Mesodermal cell (in vitro differentiated cells): ENCODE measurements around the gene PLEKHA7.
"Not testable (repeated sequence)": the region's sequence is repeated elsewhere in the genome, so short reads cannot be mapped to it uniquely, and the experiment has no call there.

Experiments used
- H3K27ac ChIP-seq: 2 replicates; pipeline ENCODE4 v1.7.0; 2013; ENCODE audit warnings: mild to moderate bottlenecking, low read depth, low read length, moderate library complexity; ENCODE audit not compliant: severe bottlenecking
- H3K36me3 ChIP-seq: 2 replicates; pipeline ENCODE4 v1.7.1; 2013; ENCODE audit warnings: mild to moderate bottlenecking, low read length, moderate library complexity; ENCODE audit not compliant: control insufficient read depth, insufficient read depth
- H3K4me1 ChIP-seq: one replicate; pipeline ENCODE4 v1.7.1; 2013; ENCODE audit warnings: mild to moderate bottlenecking, low read length; ENCODE audit not compliant: insufficient read depth, control insufficient read depth, poor library complexity, severe bottlenecking
- H3K4me3 ChIP-seq: 2 replicates; pipeline ENCODE4 v1.7.0; 2013; ENCODE audit warnings: low read length, control low read depth, mild to moderate bottlenecking; ENCODE audit not compliant: insufficient read depth, poor library complexity, severe bottlenecking; ENCODE audit errors: extremely low read depth
- H3K9me3 ChIP-seq: 2 replicates; pipeline ENCODE4 v1.7.1; 2013; ENCODE audit warnings: mild to moderate bottlenecking, low read length, moderate library complexity; ENCODE audit not compliant: control insufficient read depth
- WGBS, 2 experiments: methylation state at CpG; one replicate each; pipeline ENCODE4 v1.1.5; 2013; ENCODE audit warnings: missing lambda C conversion rate in 2 of 2; ENCODE audit not compliant: insufficient coverage in 2 of 2; 5-methylcytosine and 5-hydroxymethylcytosine counted together

The PLEKHA7 gene

GRCh38 chr11:16905375-16905774, 108.8 kb downstream of the PLEKHA7 start:
- Histone ChIP-seq H3K27ac (no peak overlapping the region), H3K36me3 (no peaks in the 10 kb centered on the region), H3K4me3 (no peak overlapping the region), H3K9me3 (no peaks in the 10 kb centered on the region), H3K4me1 (peaks cover 4% of the 10 kb centered on the region)
- no CpG with 5 or more reads among the region's 1 CpG for WGBS, 2 experiments

- 100% methylated on average over 1 of the region's 2 CpGs for WGBS, 2 experiments
- H3K9me3 ChIP-seq, H3K36me3 ChIP-seq, H3K4me3 ChIP-seq, H3K4me1 ChIP-seq, H3K27ac ChIP-seq: not testable (repeated sequence)
These were observed 109.5 kb downstream of the PLEKHA7 start for GRCh38 chr11:16904761-16905160.

- no peak overlapping the region for H3K27ac ChIP-seq
- 40% methylated on average over 1 of the region's 2 CpGs; no CpG with 5 or more reads in 1 of the 2 experiments for WGBS, 2 experiments
These were observed 111.3 kb downstream of the PLEKHA7 start for GRCh38 chr11:16902781-16903378.

GRCh38 chr11:16902182-16902581, 112.0 kb downstream of the PLEKHA7 start:
- WGBS, 2 experiments: 87 to 89% methylated on average over 4 of the region's 6 CpGs
- Histone ChIP-seq H3K27ac (no peak overlapping the region), H3K36me3 (no peaks in the 10 kb centered on the region), H3K4me1 (peaks cover 4% of the 10 kb centered on the region), H3K9me3 (no peaks in the 10 kb centered on the region), H3K4me3 (no peak overlapping the region)

More at GRCh38 chr11:16902781-16903378, 111.3 kb downstream of the PLEKHA7 start:
- Histone ChIP-seq H3K4me1 (peaks cover 4% of the 10 kb centered on the region), H3K36me3 (no peaks in the 10 kb centered on the region), H3K9me3 (no peaks in the 10 kb centered on the region), H3K4me3 (no peak overlapping the region)

GRCh38 chr11:16900491-16900890, 113.7 kb downstream of the PLEKHA7 start:
- Histone ChIP-seq H3K27ac (no peak overlapping the region), H3K4me1 (peaks cover 4% of the 10 kb centered on the region), H3K4me3 (no peak overlapping the region), H3K36me3 (no peaks in the 10 kb centered on the region), H3K9me3 (no peaks in the 10 kb centered on the region)

- H3K4me1 ChIP-seq: peaks cover 4% of the 10 kb centered on the region
- no peaks in the 10 kb centered on the region for H3K36me3 ChIP-seq
- H3K27ac ChIP-seq: no peak overlapping the region
- no peaks in the 10 kb centered on the region for H3K9me3 ChIP-seq
- H3K4me3 ChIP-seq: no peak overlapping the region
These were observed 114.4 kb downstream of the PLEKHA7 start for GRCh38 chr11:16899708-16900303.

GRCh38 chr11:16898274-16898985, 115.8 kb downstream of the PLEKHA7 start:
- no peak overlapping the region for H3K4me3 ChIP-seq
- H3K9me3 ChIP-seq: no peaks in the 10 kb centered on the region
- H3K36me3 ChIP-seq: no peaks in the 10 kb centered on the region
- 86 to 88% methylated on average over 1 of the region's 1 CpG for WGBS, 2 experiments
- no peak overlapping the region for H3K27ac ChIP-seq
- peaks cover 4% of the 10 kb centered on the region for H3K4me1 ChIP-seq

- Histone ChIP-seq H3K36me3 (no peaks in the 10 kb centered on the region), H3K9me3 (no peaks in the 10 kb centered on the region), H3K27ac (no peak overlapping the region), H3K4me3 (no peak overlapping the region), H3K4me1 (no peaks in the 10 kb centered on the region)
- 0% methylated on average over 2 to 3 of the region's 7 CpGs for WGBS, 2 experiments
These were observed 116.6 kb downstream of the PLEKHA7 start for GRCh38 chr11:16897470-16898061.

- no peaks in the 10 kb centered on the region for H3K36me3 ChIP-seq
- H3K27ac ChIP-seq: no peak overlapping the region
- no peaks in the 10 kb centered on the region for H3K9me3 ChIP-seq
- peaks cover under 1% of the 10 kb centered on the region for H3K4me1 ChIP-seq
- no peak overlapping the region for H3K4me3 ChIP-seq
- 50 to 61% methylated on average over 2 of the region's 7 CpGs for WGBS, 2 experiments
These were observed 117.3 kb downstream of the PLEKHA7 start for GRCh38 chr11:16896729-16897469.

GRCh38 chr11:16895306-16895705, 118.9 kb downstream of the PLEKHA7 start:
- Histone ChIP-seq H3K27ac (no peak overlapping the region), H3K9me3 (no peaks in the 10 kb centered on the region), H3K4me3 (no peak overlapping the region), H3K4me1 (peaks cover 11% of the 10 kb centered on the region), H3K36me3 (no peaks in the 10 kb centered on the region)
- 80 to 92% methylated on average over 1 to 2 of the region's 3 CpGs for WGBS, 2 experiments
